ENCODE results near the gene ZNF775.

The ZNF775 gene

DNA sequence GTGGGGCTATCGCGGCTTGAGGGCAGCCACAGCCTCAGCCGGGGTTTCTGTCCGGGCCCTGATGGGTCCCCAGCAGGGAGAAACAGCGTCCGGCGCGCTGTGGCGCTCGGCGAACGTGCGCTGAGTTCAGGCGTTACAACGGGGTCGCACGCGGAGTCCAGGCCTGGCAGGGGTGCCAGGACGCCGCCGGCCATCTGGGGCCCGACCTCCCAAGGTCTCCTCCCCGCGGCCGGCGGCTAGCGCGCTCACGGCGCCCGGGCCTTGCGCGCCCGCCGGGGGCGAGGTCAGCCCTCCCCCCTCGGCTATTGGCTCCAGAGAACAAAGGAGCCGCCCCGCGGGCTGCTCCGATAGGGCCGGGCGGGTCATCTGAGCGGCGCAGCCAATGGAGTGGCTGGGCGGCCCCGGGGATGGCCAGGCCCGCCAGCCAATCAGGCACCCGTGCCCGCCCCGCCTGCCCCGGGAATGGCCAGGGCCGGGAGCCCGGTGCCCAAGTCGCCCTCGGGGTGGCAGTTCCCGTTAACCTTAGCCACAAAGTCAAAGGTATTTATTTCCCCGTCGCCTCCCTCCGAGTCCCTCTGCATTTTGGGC is at the start of gene ZNF775:
Gene ZNF775 (plus strand): TSS at position 478 of the 588 bp plus-strand sequence. CDS start 9,141 bp downstream, outside the sequence.
- DNase-seq (ENCODE audit: low spot score) = peak; percentile 97

DNA sequence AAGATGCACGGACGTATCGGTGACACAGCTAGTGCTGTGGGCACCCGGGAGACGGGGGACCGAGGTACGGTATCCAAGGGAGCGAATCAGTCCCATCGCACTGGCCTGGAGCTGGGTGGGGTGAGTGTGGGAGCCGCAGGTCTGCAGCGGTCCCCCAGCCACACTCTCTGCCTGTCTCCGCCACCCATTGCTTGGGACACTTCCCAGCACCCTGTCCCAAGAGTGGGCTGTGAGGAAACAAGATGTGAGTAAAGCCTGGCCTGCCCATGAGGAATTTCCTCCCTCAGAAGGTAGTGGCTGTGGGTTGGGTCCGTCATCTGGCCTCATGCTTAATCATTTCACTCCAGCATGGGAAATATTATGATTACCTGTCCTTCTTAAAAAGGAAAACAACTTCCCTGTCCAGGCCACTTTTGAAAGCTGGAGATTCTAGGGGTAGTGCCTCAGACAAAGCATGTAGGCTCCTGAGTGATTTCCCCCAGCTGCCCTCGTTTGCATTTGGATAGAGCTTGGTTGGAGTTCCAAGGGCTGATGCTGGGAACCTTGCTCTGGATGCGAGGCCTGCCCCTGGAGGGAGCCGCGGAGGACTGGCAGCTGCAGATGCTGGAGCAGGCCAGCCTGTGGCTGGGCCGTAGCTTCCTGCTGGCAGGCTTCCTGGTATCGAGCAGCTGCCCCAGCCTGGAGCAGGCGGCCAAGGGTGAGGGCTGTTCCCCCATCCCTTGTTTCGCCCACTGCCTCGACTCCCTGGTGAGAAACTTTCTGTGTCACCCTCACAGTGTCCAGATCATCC is 49.6 kb upstream of the ZNF775 start:
- DNase-seq (ENCODE audit: low spot score) = no peak

DNA sequence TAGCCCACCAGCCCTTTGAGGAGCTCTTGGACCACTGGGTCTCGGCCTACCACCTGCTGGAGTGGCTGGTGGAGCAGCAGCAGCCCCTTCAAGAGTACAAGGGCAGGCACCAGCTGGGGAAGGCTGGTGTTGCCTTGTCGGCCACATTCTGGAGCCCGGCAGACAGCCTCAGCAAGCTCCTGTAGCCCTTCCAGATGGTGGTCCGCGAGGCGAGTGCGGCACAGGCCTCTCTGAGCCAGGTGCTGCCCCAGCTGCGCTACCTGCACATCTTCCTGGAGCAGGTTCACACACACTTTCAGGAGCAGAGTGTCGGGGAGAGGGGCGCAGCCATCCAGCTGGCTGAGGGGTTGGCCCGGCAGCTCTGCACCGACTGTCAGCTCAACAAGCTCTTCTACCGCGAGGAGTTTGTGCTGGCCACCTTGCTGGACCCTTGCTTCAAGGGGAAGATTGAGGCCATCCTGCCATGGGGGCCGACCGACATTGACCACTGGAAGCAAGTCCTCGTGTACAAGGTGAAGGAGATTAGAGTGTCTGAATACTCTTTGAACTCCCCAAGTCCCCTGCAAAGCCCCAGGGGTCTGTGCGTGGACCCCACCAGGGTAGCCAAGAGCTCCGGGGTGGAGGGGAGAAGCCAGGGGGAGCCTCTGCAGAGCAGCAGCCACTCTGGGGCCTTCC is 48.8 kb upstream of the ZNF775 start:
- no peak for DNase-seq (ENCODE audit: low spot score)

GRCh38 chr7:150332852-150333635 is 46.1 kb upstream of the ZNF775 start:
- DNase-seq (ENCODE audit: low spot score) = no peak

DNA sequence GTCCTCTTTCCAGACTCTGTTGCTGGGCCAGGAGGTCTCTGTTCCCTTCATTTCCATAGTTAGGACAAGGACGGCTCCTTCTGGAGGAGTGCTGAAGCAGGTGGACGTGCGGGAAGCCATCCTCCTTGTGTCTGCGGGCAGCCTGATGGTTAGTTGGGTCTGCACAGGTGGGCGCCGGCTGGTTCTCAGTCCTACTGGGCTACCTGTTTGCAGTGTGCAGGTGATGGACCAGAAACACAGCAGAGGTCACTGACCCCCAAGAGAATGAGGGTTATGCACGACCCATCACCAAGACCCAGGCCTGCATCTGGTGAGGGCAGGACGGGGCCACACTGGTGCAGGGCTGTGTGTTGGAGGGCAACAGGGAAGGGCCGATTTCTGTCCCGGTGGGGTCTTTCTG is 45.5 kb upstream of the ZNF775 start:
- DNase-seq (ENCODE audit: low spot score) = no peak

GRCh38 chr7:150334108-150334507 is 45.0 kb upstream of the ZNF775 start:
- DNase-seq (ENCODE audit: low spot score) = no peak

DNA sequence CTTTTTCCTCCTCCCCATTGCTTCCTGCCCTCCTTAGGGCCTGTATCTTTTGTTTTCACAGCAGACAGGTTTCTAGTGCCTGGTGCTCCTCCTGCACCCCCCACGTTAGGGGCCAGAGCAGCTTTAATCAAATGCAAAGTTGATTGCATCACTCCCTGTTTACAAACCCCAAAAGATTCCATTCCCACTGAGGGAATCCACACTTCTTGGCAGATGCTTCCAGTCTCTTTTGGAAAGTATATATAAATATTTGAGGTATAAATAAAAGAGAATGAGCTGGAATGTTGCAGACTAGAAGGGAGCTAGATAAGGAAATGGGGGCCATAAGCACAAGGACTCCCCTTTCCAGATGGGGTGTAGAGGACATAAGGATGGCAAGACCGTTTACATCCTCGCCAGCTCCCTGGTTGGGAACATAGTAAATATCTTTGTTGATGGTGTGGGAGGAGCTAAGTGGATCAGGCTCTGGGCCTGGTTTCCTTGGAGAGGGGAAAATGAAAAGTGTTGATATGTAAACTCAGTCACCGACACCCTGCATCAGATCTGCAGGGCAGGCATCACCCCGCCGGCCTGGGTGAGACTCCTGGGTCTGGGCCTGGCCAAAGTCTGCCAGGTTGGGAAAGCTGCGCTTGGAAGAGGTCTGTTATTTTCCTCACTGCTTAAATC is 43.9 kb upstream of the ZNF775 start:
- DNase-seq (ENCODE audit: low spot score) = no peak

DNA sequence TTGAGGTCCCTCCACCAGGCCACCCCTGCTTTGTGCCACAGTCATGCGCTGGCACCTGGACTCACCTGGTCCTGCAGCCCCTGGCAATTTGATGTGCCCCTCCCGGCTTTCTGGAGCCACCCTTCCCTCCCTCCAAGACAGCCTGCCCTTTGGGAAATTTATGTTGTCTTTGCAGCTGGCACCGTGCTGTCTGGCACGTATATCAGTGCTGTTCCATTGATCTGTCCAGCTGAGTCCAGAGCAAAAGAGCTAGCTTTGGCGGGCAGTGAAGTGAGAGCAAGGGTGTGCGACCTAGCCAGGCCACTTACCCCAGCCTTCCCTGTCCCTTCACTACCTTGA is 43.4 kb upstream of the ZNF775 start:
- no peak for DNase-seq (ENCODE audit: low spot score)

DNA sequence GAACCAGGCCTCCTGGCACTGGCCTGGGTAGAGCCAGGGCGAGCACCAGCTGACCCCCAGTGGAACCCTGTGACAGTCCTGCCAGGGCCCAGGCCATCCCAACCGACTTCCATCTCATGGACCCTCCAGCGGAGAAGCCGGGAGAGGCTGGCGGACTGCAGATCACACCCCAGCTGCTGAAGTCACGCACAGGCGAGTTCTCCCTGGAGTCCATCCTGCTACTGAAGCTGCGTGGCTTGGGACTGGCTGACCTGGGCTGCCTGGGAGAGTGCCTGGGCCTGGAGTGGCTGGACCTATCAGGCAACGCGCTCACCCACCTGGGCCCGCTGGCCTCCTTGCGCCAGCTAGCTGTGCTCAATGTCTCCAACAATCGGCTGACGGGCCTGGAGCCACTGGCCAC is 42.4 kb upstream of the ZNF775 start:
- no peak for DNase-seq (ENCODE audit: low spot score)

DNA sequence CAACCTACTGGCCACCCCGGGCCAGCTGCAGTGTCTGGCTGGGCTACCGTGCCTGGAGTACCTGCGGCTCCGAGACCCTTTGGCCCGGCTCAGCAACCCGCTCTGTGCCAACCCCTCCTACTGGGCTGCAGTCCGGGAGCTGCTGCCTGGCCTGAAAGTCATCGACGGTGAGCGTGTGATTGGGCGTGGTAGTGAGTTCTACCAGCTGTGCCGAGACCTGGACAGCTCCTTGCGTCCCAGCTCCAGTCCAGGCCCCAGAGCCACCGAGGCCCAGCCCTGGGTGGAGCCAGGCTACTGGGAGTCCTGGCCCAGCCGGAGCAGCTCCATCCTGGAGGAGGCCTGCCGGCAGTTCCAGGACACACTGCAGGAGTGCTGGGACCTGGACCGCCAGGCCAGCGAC is 42.0 kb upstream of the ZNF775 start:
- no peak for DNase-seq (ENCODE audit: low spot score)

DNA sequence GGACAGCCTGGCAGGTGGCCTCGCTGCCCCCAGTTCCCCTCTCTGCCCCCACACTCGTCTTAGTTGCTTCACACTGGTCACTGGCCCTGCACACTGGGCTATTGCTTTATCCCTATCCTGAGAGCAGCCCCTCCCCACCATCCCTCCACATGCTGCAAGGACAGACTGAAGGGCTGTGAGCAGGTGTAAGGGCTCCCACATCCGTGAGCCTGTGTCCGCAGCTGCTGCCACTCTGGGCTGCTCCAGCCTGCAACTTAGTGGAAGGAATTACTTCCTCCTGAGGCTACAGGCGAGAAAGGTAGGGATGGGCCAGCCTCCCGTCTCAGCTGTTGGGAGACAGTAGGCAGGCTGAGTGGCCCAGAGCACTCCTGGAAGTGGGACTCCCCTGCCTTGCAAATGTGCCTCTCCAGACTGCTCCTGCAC is 41.5 kb upstream of the ZNF775 start:
- no peak for DNase-seq (ENCODE audit: low spot score)

- no peak for DNase-seq (ENCODE audit: low spot score)
Observed at GRCh38 chr7:150338166-150338829, 40.8 kb upstream of the ZNF775 start.

GRCh38 chr7:150339409-150339809 is 39.7 kb upstream of the ZNF775 start:
- DNase-seq (ENCODE audit: low spot score) = no peak

- DNase-seq (ENCODE audit: low spot score) = no peak
Observed at GRCh38 chr7:150340024-150340749, 38.9 kb upstream of the ZNF775 start.

DNA sequence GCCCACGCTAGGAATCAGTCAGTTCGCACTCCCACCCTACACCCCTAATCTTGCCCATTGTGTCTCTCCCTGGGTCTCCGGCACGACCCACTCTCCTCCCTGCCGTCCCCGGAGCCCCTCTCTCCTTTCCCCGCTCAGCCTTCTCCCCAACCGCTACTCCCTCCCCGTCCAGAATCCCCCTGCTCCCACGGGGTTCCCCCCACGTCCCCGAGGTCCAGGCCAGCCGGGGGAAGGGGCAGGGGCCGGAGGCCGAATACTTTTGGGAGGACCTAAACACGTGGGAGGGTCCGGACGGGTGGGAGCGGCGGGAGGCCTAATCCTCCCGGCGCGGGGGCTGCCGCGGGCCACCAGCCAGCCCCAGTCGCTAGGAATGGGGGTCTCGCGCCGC is 38.3 kb upstream of the ZNF775 start:
- no peak for DNase-seq (ENCODE audit: low spot score)

DNA sequence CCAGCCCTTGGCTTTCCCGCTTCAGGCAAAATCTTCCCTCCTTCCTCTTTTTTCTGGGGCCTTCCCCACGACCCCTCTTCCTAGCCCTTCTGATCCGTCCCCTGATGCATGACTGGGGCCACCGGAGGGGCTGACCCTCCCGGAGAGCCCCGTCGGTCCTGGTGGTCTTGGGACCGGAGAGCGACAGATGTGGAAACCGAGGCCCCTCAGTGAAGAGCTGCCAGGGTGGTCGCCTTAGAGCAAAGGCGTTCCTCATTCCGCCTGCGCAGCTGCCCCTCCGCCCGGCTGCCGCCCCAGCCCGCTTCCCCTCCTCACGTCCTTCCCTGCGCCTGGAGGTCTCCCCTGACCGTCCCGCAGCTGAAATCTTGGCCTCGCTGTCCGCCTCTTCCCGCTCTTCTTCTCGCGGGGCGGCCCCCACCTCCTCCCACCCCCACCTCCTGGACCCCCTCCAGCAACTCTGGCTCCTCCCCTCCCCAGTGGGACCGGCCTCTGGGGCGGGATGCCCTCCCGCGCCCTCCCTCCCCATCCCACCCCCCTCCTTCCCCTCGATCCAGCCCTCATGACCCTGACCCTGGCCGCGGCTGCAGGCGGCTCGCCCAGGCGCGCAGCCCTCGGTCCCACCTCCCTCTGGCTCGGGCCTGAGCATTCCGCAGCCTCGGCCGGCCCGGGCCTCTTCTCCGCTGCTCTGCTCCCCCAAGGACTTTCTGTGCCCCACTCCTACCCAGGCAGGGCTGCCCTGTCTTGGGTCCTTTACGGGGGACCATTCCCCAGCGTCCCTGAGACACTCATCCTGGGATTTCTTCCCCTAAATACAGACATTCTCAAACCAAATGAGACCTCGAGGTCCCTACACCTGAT is 37.6 kb upstream of the ZNF775 start, which contains the start of gene RARRES2:
Gene RARRES2 (minus strand): TSS at position 367 of the 858 bp plus-strand sequence. CDS start 1,020 bp downstream, outside the sequence.
- DNase-seq (ENCODE audit: low spot score) = no peak

- DNase-seq (ENCODE audit: low spot score) = no peak
Observed at GRCh38 chr7:150342121-150342408, 37.1 kb upstream of the ZNF775 start.

DNA sequence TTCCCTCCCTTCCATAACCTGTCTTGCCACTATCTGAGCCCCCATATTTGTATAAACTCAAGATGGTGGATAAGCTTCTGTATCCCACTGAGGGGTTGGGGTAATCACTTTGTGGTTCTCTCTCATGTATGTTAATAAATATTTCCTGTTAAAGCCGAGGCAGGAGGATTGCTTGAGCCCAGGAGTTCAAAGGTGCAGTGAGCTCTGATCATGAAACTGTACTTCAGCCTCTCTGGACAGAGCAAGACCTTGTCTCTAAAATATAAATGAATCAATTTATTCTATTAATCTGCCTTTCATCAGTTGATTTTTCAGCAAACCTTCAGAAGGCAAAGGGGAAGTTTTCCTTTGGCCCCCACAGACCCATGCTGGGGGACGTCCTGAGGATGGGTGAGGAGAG is 35.9 kb upstream of the ZNF775 start:
- no peak for DNase-seq (ENCODE audit: low spot score)

DNA sequence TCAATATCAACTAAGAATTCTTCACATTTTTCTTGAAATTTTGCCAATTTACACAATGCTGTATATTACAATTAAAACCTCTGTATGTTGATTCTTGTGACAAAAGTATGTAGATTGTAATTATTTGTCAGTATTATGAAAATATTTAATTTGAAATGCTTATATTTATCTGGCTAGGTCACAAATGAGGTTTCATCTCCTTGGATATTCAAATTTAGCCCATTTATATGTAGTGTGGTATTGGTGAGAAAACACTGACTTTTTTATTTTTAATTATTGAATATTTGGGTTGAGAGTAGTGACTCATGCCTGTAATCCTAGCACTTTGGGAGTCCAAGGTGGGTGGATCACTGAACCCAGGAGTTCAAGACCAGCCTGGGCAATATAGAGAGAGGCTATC is 34.8 kb upstream of the ZNF775 start:
- DNase-seq (ENCODE audit: low spot score) = no peak

GRCh38 chr7:150345012-150345411 is 34.1 kb upstream of the ZNF775 start:
- DNase-seq (ENCODE audit: low spot score) = no peak
